GM19467 (cell line): ENCODE measurements around the gene DGKH.

Source experiments
- ATAC-seq: cut with Tn5 transposase; IDR thresholded peaks from one replicate; pipeline ENCODE4 v1.9.1; 2021; ENCODE audit warnings: mild to moderate bottlenecking, moderate library complexity; ENCODE audit not compliant: unreplicated experiment

Gene DGKH, protein sequence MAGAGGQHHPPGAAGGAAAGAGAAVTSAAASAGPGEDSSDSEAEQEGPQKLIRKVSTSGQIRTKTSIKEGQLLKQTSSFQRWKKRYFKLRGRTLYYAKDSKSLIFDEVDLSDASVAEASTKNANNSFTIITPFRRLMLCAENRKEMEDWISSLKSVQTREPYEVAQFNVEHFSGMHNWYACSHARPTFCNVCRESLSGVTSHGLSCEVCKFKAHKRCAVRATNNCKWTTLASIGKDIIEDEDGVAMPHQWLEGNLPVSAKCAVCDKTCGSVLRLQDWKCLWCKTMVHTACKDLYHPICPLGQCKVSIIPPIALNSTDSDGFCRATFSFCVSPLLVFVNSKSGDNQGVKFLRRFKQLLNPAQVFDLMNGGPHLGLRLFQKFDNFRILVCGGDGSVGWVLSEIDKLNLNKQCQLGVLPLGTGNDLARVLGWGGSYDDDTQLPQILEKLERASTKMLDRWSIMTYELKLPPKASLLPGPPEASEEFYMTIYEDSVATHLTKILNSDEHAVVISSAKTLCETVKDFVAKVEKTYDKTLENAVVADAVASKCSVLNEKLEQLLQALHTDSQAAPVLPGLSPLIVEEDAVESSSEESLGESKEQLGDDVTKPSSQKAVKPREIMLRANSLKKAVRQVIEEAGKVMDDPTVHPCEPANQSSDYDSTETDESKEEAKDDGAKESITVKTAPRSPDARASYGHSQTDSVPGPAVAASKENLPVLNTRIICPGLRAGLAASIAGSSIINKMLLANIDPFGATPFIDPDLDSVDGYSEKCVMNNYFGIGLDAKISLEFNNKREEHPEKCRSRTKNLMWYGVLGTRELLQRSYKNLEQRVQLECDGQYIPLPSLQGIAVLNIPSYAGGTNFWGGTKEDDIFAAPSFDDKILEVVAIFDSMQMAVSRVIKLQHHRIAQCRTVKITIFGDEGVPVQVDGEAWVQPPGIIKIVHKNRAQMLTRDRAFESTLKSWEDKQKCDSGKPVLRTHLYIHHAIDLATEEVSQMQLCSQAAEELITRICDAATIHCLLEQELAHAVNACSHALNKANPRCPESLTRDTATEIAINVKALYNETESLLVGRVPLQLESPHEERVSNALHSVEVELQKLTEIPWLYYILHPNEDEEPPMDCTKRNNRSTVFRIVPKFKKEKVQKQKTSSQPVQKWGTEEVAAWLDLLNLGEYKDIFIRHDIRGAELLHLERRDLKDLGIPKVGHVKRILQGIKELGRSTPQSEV

DNA sequence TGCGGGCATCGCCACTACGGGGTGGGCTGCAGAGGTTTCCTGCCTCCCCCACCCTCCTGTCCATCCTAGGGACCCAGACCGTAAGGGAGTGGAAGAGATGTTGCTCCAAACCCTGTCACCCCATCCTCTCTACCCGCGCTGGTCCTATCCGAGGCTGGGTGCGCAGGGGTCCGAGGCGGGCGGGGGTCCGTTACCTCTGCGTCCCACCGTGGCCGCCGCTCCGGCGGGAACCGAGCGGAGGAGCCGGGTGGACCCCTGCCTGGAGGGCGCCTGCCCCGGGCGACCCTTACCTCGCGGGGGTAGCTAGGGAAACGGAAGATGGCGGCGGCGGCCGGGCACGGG, at the start of gene DGKH:
Gene DGKH, plus strand, starts transcription at position 307 of the 342 bp plus-strand sequence. CDS start 126 bp downstream, outside the sequence.
- peak; percentile 26 for ATAC-seq

DNA sequence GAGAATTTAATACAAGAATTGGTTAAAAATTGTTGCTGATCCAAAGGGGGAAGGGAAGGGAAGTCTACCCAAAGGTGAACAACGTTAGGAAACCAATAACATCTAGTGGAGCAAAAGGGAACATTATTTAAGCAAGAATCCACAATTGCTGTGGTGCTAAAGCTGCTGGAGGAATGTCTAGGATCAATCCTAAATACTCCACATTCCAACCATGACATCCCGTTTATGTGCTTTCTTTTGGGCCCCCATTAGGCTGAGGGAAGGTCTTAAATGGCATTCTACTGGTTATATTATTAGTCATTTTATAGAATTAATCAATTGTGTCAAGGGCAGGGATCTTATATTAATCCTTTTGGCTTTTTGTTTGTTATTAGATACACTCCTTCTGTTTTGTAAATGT, 47.6 kb upstream of the DGKH start:
- no peak for ATAC-seq

- no peak for ATAC-seq
Observed at GRCh38 chr13:42001580-42001979, 46.9 kb upstream of the DGKH start.

DNA sequence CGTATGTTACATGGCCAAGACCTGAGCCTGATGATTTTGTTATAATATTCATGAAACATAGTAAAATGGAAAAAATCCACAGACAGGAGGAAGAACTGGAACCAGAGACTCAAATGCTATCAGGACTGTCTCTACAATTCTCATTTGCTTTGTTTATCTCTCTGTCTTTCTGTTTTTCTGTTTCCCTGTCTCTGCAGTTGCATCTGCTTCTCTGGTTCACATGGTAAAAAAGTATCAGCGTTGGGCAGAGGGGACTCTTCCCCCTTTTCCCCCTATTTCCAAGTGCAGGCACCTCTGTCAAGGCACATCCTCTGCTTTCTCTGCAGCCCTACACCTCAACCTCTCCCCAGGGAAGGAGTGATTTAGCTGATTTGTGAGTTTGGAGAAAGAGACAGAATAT, 46.4 kb upstream of the DGKH start:
- no peak for ATAC-seq

GRCh38 chr13:42007844-42008243, 40.6 kb upstream of the DGKH start:
- no peak for ATAC-seq

DNA sequence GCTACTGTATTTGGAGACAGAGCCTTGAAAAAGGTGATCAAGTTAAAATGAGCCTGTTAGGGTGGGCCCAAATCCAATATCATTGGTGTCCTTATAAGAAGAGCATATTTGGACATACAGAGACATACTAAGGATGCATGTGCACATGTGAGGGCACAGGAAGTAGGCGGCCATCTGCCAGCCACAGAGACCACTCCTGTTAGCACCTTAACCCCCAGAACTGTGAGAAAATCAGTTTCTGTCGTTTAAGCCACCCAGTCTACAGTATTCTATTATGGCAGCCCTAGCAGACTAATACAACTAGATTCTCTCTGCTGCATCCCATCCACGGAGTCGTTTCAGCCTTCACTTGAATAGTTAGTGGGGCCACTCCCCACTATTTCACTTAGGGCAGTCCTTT, 39.4 kb upstream of the DGKH start:
- no peak for ATAC-seq

DNA sequence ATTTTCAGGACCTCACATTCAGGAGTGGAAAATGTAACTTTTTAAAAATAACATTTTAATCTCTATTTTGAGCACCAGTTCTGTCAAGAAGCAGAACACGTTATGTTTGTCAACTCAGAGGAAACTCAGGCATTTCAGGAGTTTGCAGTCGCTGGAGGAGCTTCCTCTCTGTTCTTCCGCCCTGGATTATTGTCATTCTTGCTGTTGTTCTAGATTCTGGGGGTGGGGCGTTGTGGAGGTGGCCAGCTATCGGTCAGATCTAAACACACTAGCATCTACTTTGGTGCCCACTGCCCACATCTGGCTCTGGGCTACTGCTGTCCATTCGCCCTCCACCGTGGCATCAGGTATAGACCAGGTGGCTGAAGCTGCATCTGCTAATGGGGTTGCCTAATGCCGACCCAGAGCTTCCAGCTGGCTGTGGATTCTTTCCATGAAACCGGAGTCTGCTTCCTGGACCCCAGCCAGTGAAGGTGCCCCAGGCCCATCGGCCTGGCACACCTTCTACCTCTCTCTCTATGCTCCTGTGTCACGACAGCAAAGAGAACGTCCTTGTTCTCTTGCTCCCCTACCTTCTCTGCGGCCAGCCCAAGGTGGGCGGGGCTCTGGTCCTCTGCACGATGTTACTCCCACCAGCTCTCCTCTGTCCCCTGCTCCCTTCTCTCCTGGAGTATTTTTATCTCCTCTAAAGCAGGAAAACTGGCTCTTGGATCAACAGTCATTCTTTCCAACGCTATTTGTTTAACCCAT, 36.7 kb upstream of the DGKH start:
- no peak for ATAC-seq

- no peak for ATAC-seq
Observed at GRCh38 chr13:42014119-42014518, 34.3 kb upstream of the DGKH start.

- no peak for ATAC-seq
Observed at GRCh38 chr13:42017264-42017663, 31.2 kb upstream of the DGKH start.

DNA sequence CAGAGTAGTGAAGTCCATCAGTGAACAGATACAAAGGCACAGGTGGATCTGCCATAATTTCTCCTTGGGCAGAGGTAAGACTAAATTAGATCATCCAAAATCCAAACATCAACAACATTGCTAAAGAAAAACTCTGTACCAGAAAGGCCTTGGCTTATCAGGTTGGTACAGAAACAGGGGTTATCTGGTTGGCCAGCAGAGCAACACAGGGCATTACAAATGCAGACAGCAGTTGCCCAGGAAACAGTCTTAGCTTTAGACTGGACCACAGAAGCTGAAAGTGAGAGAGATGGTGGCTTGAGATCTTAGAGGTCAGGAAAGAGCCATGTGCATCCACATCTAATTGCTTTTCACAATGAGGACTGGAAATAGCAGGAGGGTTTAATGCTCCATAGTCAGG, 26.6 kb upstream of the DGKH start:
- no peak for ATAC-seq

DNA sequence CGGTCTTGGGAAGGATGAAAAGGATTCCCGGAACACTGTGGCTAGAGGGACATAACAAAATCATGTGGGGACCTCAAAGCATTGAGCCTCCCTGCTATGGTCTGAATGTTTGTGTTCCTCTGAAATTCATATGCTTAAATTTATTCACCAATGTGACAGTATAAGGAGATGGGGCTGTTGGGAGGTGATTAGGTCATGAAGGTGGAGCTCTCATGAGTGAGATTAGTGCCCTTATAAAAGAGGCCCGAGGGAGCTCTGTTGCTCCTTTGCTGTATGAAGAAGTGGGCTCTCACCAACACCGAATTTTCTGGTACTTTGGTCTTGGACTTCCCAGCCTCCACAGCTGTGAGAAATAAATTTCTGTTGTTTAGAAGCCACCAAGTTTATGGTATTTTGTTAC, 26.1 kb upstream of the DGKH start:
- no peak for ATAC-seq

DNA sequence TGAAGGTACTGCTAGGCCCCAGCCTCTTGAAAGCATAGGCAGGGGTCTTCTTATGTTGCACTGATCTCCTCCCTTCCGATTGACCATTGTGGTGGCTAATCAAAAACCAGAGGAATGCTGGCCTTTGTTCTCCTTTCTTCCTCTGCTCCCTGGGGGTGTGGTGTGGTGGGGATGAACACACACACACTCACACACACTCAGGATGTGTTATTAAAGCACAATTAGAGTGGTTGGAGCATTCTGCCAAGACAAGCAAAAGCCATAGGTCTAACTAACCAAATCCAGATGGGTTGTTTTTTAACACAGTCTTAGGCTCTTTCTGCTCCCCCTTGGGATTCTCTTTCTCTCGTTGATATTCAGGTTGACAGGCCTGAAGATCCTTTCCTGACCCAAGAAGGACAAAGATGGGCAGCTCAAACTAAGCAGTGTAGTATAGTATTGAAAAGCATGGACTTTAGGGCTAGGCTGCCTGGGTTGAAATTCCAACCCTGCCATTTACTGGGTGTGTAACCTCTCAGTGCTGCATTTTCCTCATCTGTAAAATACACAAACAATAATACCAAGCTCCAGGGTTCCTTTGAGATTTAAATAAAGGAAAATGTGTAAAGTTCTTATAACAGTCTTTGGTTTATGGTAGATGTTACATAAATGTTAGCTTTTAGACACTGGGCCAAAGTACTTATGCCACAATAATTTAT, 25.5 kb upstream of the DGKH start:
- no peak for ATAC-seq

GRCh38 chr13:42027286-42027685, 21.2 kb upstream of the DGKH start:
- ATAC-seq, result no peak

DNA sequence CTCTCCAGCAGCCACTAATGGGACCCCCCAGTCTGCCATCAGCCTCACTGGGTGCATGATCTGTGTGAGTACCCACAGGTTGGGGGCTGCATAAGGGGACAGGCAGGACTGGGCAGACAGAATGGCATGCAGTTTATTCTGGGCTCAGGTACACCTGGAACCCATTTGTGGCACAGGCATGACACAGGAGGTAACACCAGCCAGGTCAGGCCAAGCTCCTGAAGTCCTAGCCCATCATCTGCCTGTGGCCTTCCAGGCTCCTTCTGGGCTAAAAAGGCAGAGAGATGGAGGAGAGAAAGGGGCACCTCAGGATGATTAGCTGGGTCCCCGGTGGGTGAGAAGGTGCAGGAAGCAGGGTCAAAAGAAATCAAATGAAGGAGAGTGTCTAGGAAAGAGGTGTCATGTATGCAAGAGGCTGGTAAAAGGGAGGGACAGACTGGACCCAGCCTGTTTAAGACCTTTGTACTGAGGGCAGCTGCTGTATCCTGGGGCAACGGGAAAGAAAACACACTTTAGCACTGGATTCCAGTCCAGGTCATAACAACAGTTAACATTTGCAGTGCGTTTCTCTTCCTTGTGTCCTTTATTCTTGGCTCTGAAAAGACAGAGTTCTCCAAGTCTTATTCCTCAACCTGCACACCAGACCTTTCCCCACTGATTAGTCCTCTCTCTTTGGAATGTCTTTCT, 20.2 kb upstream of the DGKH start:
- ATAC-seq, result no peak

GRCh38 chr13:42035905-42036521, 12.4 kb upstream of the DGKH start:
- no peak for ATAC-seq

DNA sequence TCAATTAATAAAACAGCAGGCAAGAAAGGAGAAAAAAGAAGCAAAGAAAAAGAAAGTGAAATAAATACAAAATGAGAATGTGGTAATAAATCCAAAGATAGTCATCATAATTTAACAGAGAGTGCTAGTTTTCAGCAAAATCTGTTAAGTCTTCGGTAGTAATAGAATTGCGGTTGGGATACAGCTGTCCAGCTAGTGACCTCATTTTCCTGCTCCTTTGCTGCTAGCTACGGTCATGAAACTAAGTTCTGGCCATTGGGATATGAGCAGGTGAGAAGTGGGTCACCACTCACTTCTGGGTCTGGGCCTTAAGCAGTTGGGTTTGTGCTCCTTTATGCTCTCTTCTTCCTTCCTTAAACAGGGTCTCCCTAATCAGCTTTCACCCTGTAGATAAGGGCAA, 11.7 kb upstream of the DGKH start:
- no peak for ATAC-seq

DNA sequence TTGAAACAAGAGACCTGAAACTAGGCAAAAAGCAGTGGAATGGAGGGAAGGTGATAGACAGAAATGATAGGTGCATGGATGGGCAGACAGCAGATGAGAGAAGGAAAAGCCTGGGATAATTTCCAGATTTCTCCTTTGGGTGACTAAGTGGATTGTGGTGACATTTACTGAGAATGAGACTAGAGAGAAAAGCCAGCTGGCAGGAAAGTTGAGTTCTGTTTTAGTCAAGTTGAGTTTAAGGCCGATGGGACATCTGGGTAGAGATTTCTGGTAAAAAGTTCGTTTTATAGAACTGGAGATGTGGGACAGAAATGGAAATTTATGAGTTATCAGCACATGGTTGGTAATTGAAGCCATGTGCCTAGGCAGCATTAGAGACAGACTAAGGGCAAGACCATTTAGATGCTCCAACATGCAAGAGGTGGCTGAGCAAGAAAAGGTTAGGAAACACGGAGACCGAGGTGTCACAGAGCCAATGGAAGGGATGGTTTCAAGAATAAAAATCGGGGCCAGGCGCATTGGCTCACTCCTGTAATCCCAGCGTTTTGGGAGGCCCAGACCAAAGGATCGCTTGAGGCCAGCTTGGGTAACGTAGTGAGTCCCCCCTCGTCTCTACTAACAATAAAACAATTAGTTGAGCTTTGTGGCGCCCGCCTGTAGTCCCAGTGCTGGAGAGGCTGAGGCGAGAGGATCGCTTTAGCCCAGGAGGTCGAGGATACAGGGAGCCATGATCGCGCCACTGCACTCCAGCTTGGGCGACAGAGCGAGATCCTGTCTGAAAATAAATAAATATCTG, 9.6 kb upstream of the DGKH start:
- no peak for ATAC-seq

GRCh38 chr13:42039457-42039945, 8.9 kb upstream of the DGKH start:
- no peak for ATAC-seq
